Embryonic facial prominence (tissue), 1 donor: ENCODE measurements around the gene CNKSR2.
"Not testable (repeated sequence)": the region's sequence is repeated elsewhere in the genome, so short reads cannot be mapped to it uniquely, and the experiment has no call there.

ENCODE experiments used
- DNase-seq: peaks from one replicate; pipeline ENCODE4 v3.0.0-alpha.2; 2016; ENCODE audit errors: extremely low spot score

Gene CNKSR2

GRCh38 chrX:21438792-21439191 is 64.6 kb downstream of the CNKSR2 start:
- no peak for DNase-seq

GRCh38 chrX:21440911-21441310 is 66.7 kb downstream of the CNKSR2 start:
- DNase-seq = no peak

GRCh38 chrX:21457718-21458117 is 83.5 kb downstream of the CNKSR2 start:
- DNase-seq = no peak

- no peak for DNase-seq
Observed at GRCh38 chrX:21469071-21469470, 94.9 kb downstream of the CNKSR2 start.

GRCh38 chrX:21476909-21477308 is 102.7 kb downstream of the CNKSR2 start:
- DNase-seq = no peak

GRCh38 chrX:21479695-21480270 is 105.6 kb downstream of the CNKSR2 start:
- DNase-seq = no peak

- DNase-seq = no peak
Observed at GRCh38 chrX:21481761-21482160, 107.5 kb downstream of the CNKSR2 start.

- DNase-seq = not testable (repeated sequence)
Observed at GRCh38 chrX:21484051-21484450, 109.8 kb downstream of the CNKSR2 start.

GRCh38 chrX:21487832-21488231 is 113.6 kb downstream of the CNKSR2 start:
- DNase-seq = no peak

GRCh38 chrX:21490341-21490740 is 116.1 kb downstream of the CNKSR2 start:
- DNase-seq = no peak

GRCh38 chrX:21493226-21493830 is 119.1 kb downstream of the CNKSR2 start:
- no peak for DNase-seq

GRCh38 chrX:21503593-21503992 is 129.4 kb downstream of the CNKSR2 start:
- DNase-seq = no peak

- no peak for DNase-seq
Observed at GRCh38 chrX:21509912-21510311, 135.7 kb downstream of the CNKSR2 start.

GRCh38 chrX:21524008-21524407 is 149.8 kb downstream of the CNKSR2 start:
- DNase-seq = no peak

GRCh38 chrX:21528076-21528475 is 153.9 kb downstream of the CNKSR2 start:
- DNase-seq = no peak

- no peak for DNase-seq
Observed at GRCh38 chrX:21529771-21530170, 155.6 kb downstream of the CNKSR2 start.

GRCh38 chrX:21544642-21545041 is 170.4 kb downstream of the CNKSR2 start:
- DNase-seq = not testable (repeated sequence)

GRCh38 chrX:21559417-21559816 is 185.2 kb downstream of the CNKSR2 start:
- DNase-seq = no peak

- DNase-seq = no peak
Observed at GRCh38 chrX:21565025-21565424, 190.8 kb downstream of the CNKSR2 start.

- no peak for DNase-seq
Observed at GRCh38 chrX:21574793-21575192, 200.6 kb downstream of the CNKSR2 start.

- no peak for DNase-seq
Observed at GRCh38 chrX:21581479-21581878, 207.3 kb downstream of the CNKSR2 start.

- no peak for DNase-seq
Observed at GRCh38 chrX:21586001-21586400, 211.8 kb downstream of the CNKSR2 start.

- no peak for DNase-seq
Observed at GRCh38 chrX:21590012-21590776, 216.0 kb downstream of the CNKSR2 start.
